GM23338 (cell line): ENCODE results near the gene RASGRP3. TPM values are rescaled to one million over a fixed set of nuclear protein-coding genes. Genes with fewer than 3 reads are reported as not detected.

Source experiments
- ATAC-seq: fragments of 200-7000 bp; cut with Tn5 transposase; 3 replicates; pipeline ENCODE4 v1.9.1; 2020
- DNase-seq: peaks from one replicate; pipeline ENCODE4 v3.0.0-alpha.2; 2015; ENCODE audit warnings: low spot score
- H2AFZ ChIP-seq: fragments of 200-600 bp; sonication (generic); 2 replicates; pipeline ENCODE4 v1.8.0; 2016; ENCODE audit warnings: antibody characterized with exemption, mild to moderate bottlenecking, moderate library complexity
- H3F3A ChIP-seq: fragments of 200-600 bp; sonication (generic); replicated peaks from 2 replicates; pipeline ENCODE4 v1.8.0; 2017; ENCODE audit warnings: antibody characterized with exemption, mixed run types, low read depth
- H3K27ac ChIP-seq: fragments of 200-600 bp; sonication (generic); 2 replicates; pipeline ENCODE4 v1.6.1; 2016; ENCODE audit warnings: low read depth
- H3K27me3 ChIP-seq: fragments of 200-600 bp; sonication (generic); 2 replicates; pipeline ENCODE4 v1.8.0; 2016; ENCODE audit warnings: mild to moderate bottlenecking, mixed run types, moderate library complexity; ENCODE audit not compliant: insufficient read depth
- H3K36me3 ChIP-seq: fragments of 200-600 bp; sonication (generic); 2 replicates; pipeline ENCODE4 v1.8.0; 2016; ENCODE audit warnings: mild to moderate bottlenecking; ENCODE audit not compliant: insufficient read depth
- H3K4me1 ChIP-seq: fragments of 200-600 bp; sonication (generic); 2 replicates; pipeline ENCODE4 v1.8.0; 2016; ENCODE audit warnings: mild to moderate bottlenecking, moderate library complexity; ENCODE audit not compliant: insufficient read depth
- H3K4me2 ChIP-seq: fragments of 200-600 bp; sonication (generic); 2 replicates; pipeline ENCODE4 v1.7.1; 2017; ENCODE audit warnings: mixed run types
- H3K4me3 ChIP-seq: fragments of 200-600 bp; sonication (generic); 2 replicates; pipeline ENCODE4 v1.6.1; 2016; ENCODE audit warnings: mixed run types
- H3K79me2 ChIP-seq: fragments of 200-600 bp; sonication (generic); replicated peaks from 2 replicates; pipeline ENCODE4 v1.8.0; 2017; ENCODE audit warnings: mild to moderate bottlenecking; ENCODE audit not compliant: insufficient read depth
- H3K9me2 ChIP-seq: fragments of 200-600 bp; sonication (generic); 2 replicates; pipeline ENCODE4 v1.8.0; 2017; ENCODE audit not compliant: insufficient read depth
- H4K20me1 ChIP-seq: fragments of 200-600 bp; sonication (generic); replicated peaks from 2 replicates; pipeline ENCODE4 v1.8.0; 2017; ENCODE audit warnings: mild to moderate bottlenecking; ENCODE audit not compliant: insufficient read depth
- H3K27ac Mint-ChIP-seq: 2 replicates; pipeline ENCODE4 v1.8.0; 2020; ENCODE audit warnings: inconsistent platforms, mild to moderate bottlenecking, moderate library complexity, mixed read lengths
- H3K27me3 Mint-ChIP-seq: 3 replicates; pipeline ENCODE4 v1.8.0; 2022; ENCODE audit warnings: low read depth, mild to moderate bottlenecking, moderate library complexity, mixed read lengths, inconsistent platforms; ENCODE audit not compliant: insufficient read depth, poor library complexity
- H3K36me3 Mint-ChIP-seq: 3 replicates; pipeline ENCODE4 v1.8.0; 2021; ENCODE audit warnings: low read depth, mild to moderate bottlenecking, inconsistent platforms, moderate library complexity, mixed read lengths
- H3K4me1 Mint-ChIP-seq: 3 replicates; pipeline ENCODE4 v1.8.0; 2020; ENCODE audit warnings: mild to moderate bottlenecking, inconsistent platforms, mixed read lengths
- H3K4me3 Mint-ChIP-seq: 3 replicates; pipeline ENCODE4 v1.8.0; 2021; ENCODE audit warnings: moderate library complexity, mild to moderate bottlenecking, inconsistent platforms, mixed read lengths
- H3K9me3 Mint-ChIP-seq: 3 replicates; pipeline ENCODE4 v1.8.0; 2020; ENCODE audit warnings: moderate library complexity, mild to moderate bottlenecking, inconsistent platforms, mixed read lengths
- CREB1 ChIP-seq: fragments of 250-450 bp; sonication (Bioruptor Pico); IDR thresholded peaks from 2 replicates; pipeline ENCODE4 v1.5.0; 2020; ENCODE audit warnings: low read depth, mild to moderate bottlenecking, moderate library complexity
- EZH2 ChIP-seq: fragments of 200-600 bp; sonication (generic); IDR thresholded peaks from one replicate; pipeline ENCODE4 v1.8.0; 2017; ENCODE audit warnings: antibody characterized with exemption, mild to moderate bottlenecking, low read depth; ENCODE audit not compliant: unreplicated experiment
- EZH2phosphoT487 ChIP-seq: fragments of 200-600 bp; sonication (generic); IDR thresholded peaks from one replicate; pipeline ENCODE4 v1.8.1; 2018; ENCODE audit warnings: antibody characterized with exemption; ENCODE audit not compliant: unreplicated experiment
- JUNB ChIP-seq: IDR thresholded peaks from one replicate; pipeline ENCODE4 v1.6.1; 2016; ENCODE audit warnings: antibody characterized with exemption; ENCODE audit not compliant: unreplicated experiment
- NANOG ChIP-seq: IDR thresholded peaks from 2 replicates; pipeline ENCODE4 v1.6.1; 2016; ENCODE audit warnings: antibody characterized with exemption, borderline replicate concordance
- POLR2AphosphoS5 ChIP-seq: IDR thresholded peaks from 2 replicates; pipeline ENCODE4 v1.6.1; 2016; ENCODE audit warnings: antibody characterized with exemption, low read depth
- REST ChIP-seq: IDR thresholded peaks from one replicate; pipeline ENCODE4 v1.6.1; 2018; ENCODE audit warnings: antibody characterized with exemption; ENCODE audit not compliant: unreplicated experiment
- STAT1 ChIP-seq: IDR thresholded peaks from one replicate; pipeline ENCODE4 v1.6.1; 2016; ENCODE audit warnings: antibody characterized with exemption; ENCODE audit not compliant: unreplicated experiment
- ZNF114 ChIP-seq: fragments of 250-450 bp; sonication (Bioruptor Pico); IDR thresholded peaks from 2 replicates; pipeline ENCODE4 v1.5.0; 2020; ENCODE audit warnings: mild to moderate bottlenecking, moderate library complexity
- ZNF331 ChIP-seq: fragments of 250-450 bp; sonication (Bioruptor Pico); IDR thresholded peaks from 2 replicates; pipeline ENCODE4 v1.5.0; 2020; ENCODE audit warnings: low read depth, mild to moderate bottlenecking, moderate library complexity
- polyA plus RNA-seq: library from polyadenylated mRNA; unstranded; fragments of >200 nt; fragmentation: Nextera tagmentation; extraction: Ambion mirVana; gene quantifications from 2 replicates; pipeline ENCODE4 v1.2.1, GENCODE V29; 2016
- total RNA-seq: library from RNA; depleted of rRNA; stranded (reverse); fragments of >200 nt; shearing (Covaris generic); gene quantifications from 2 replicates; pipeline ENCODE4 v1.2.3, GENCODE V29; 2014
- TF ChIP-seq, protein P1 (sequence below): IDR thresholded peaks from 2 replicates; pipeline ENCODE4 v1.6.1; 2016; ENCODE audit warnings: antibody characterized with exemption
- TF ChIP-seq, protein P2 (sequence below): fragments of 250-450 bp; sonication (Bioruptor Pico); IDR thresholded peaks from 2 replicates; pipeline ENCODE4 v1.5.0; 2020; ENCODE audit warnings: mild to moderate bottlenecking, moderate library complexity
- TF ChIP-seq, protein P3 (sequence below), 2 experiments: fragments of 200-600 bp in 1 of 2; sonication (generic) in 1 of 2; conservative IDR thresholded peaks; 2 replicates each; pipeline versions ENCODE4 v1.5.1 to v1.6.1; 2016 to 2017; ENCODE audit warnings: antibody characterized with exemption in 2 of 2, low read depth in 2 of 2, mild to moderate bottlenecking in 2 of 2, moderate library complexity in 1 of 2

The RASGRP3 gene
- total and polyA plus RNA-seq, 2 experiments from 2014 or later, result 0.19 to 0.69 TPM

- Histone ChIP-seq H2AFZ (no peak overlapping the region), H3F3A (no peaks in the 10 kb centered on the region), H3K36me3 (no peaks in the 10 kb centered on the region), H3K27ac (no peak overlapping the region), H3K4me3 (no peak overlapping the region), H3K4me1 (no peaks in the 10 kb centered on the region), H3K9me2 (0 out of 2 replicates have a peak, but pooled peaks cover 17% of the 10 kb centered on the region), H3K4me2 (no peak overlapping the region), H3K79me2 (no peaks in the 10 kb centered on the region), H4K20me1 (no peaks in the 10 kb centered on the region), H3K27me3 (no peaks in the 10 kb centered on the region)
- no peak for TF ChIP-seq CREB1 (CRISPR knock-in tag)
- TF ChIP-seq, protein P1, sequence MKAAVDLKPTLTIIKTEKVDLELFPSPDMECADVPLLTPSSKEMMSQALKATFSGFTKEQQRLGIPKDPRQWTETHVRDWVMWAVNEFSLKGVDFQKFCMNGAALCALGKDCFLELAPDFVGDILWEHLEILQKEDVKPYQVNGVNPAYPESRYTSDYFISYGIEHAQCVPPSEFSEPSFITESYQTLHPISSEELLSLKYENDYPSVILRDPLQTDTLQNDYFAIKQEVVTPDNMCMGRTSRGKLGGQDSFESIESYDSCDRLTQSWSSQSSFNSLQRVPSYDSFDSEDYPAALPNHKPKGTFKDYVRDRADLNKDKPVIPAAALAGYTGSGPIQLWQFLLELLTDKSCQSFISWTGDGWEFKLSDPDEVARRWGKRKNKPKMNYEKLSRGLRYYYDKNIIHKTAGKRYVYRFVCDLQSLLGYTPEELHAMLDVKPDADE, result no peak
- no peak for TF ChIP-seq STAT1
- no peak for TF ChIP-seq ZNF331
- TF ChIP-seq JUNB, result no peak
- no peak for TF ChIP-seq REST
- no peak for TF ChIP-seq NANOG
- no peak for TF ChIP-seq ZNF114 (CRISPR knock-in tag)
- TF ChIP-seq, protein P2, sequence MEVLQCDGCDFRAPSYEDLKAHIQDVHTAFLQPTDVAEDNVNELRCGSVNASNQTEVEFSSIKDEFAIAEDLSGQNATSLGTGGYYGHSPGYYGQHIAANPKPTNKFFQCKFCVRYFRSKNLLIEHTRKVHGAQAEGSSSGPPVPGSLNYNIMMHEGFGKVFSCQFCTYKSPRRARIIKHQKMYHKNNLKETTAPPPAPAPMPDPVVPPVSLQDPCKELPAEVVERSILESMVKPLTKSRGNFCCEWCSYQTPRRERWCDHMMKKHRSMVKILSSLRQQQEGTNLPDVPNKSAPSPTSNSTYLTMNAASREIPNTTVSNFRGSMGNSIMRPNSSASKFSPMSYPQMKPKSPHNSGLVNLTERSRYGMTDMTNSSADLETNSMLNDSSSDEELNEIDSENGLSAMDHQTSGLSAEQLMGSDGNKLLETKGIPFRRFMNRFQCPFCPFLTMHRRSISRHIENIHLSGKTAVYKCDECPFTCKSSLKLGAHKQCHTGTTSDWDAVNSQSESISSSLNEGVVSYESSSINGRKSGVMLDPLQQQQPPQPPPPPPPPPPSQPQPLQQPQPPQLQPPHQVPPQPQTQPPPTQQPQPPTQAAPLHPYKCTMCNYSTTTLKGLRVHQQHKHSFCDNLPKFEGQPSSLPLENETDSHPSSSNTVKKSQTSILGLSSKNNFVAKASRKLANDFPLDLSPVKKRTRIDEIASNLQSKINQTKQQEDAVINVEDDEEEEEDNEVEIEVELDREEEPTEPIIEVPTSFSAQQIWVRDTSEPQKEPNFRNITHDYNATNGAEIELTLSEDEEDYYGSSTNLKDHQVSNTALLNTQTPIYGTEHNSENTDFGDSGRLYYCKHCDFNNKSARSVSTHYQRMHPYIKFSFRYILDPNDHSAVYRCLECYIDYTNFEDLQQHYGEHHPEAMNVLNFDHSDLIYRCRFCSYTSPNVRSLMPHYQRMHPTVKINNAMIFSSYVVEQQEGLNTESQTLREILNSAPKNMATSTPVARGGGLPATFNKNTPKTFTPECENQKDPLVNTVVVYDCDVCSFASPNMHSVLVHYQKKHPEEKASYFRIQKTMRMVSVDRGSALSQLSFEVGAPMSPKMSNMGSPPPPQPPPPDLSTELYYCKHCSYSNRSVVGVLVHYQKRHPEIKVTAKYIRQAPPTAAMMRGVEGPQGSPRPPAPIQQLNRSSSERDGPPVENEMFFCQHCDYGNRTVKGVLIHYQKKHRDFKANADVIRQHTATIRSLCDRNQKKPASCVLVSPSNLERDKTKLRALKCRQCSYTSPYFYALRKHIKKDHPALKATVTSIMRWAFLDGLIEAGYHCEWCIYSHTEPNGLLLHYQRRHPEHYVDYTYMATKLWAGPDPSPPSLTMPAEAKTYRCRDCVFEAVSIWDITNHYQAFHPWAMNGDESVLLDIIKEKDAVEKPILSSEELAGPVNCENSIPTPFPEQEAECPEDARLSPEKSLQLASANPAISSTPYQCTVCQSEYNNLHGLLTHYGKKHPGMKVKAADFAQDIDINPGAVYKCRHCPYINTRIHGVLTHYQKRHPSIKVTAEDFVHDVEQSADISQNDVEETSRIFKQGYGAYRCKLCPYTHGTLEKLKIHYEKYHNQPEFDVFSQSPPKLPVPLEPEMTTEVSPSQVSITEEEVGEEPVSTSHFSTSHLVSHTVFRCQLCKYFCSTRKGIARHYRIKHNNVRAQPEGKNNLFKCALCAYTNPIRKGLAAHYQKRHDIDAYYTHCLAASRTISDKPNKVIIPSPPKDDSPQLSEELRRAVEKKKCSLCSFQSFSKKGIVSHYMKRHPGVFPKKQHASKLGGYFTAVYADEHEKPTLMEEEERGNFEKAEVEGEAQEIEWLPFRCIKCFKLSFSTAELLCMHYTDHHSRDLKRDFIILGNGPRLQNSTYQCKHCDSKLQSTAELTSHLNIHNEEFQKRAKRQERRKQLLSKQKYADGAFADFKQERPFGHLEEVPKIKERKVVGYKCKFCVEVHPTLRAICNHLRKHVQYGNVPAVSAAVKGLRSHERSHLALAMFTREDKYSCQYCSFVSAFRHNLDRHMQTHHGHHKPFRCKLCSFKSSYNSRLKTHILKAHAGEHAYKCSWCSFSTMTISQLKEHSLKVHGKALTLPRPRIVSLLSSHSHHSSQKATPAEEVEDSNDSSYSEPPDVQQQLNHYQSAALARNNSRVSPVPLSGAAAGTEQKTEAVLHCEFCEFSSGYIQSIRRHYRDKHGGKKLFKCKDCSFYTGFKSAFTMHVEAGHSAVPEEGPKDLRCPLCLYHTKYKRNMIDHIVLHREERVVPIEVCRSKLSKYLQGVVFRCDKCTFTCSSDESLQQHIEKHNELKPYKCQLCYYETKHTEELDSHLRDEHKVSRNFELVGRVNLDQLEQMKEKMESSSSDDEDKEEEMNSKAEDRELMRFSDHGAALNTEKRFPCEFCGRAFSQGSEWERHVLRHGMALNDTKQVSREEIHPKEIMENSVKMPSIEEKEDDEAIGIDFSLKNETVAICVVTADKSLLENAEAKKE (CRISPR knock-in tag), result no peak
- no peak for TF ChIP-seq EZH2phosphoT487
- TF ChIP-seq EZH2, result no peak
- TF ChIP-seq, protein P3, sequence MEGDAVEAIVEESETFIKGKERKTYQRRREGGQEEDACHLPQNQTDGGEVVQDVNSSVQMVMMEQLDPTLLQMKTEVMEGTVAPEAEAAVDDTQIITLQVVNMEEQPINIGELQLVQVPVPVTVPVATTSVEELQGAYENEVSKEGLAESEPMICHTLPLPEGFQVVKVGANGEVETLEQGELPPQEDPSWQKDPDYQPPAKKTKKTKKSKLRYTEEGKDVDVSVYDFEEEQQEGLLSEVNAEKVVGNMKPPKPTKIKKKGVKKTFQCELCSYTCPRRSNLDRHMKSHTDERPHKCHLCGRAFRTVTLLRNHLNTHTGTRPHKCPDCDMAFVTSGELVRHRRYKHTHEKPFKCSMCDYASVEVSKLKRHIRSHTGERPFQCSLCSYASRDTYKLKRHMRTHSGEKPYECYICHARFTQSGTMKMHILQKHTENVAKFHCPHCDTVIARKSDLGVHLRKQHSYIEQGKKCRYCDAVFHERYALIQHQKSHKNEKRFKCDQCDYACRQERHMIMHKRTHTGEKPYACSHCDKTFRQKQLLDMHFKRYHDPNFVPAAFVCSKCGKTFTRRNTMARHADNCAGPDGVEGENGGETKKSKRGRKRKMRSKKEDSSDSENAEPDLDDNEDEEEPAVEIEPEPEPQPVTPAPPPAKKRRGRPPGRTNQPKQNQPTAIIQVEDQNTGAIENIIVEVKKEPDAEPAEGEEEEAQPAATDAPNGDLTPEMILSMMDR (conservative IDR thresholded peaks at IDR 0.05; ENCODE audit: low read depth in 2 of 2), result no peak
- no peak for TF ChIP-seq POLR2AphosphoS5
- no peaks in the 10 kb centered on the region for H3K9me3 Mint-ChIP-seq
- no peaks in the 10 kb centered on the region for H3K36me3 Mint-ChIP-seq
- H3K27ac Mint-ChIP-seq, result no peak overlapping the region
- DNase-seq, result no peak
- H3K4me3 Mint-ChIP-seq, result no peak overlapping the region
- no peaks in the 10 kb centered on the region; the same call in 1 of the 3 replicates for H3K4me1 Mint-ChIP-seq
- peaks cover 2% of the 10 kb centered on the region for H3K27me3 Mint-ChIP-seq
- ATAC-seq, result no peak
Observed at GRCh38 chr2:33509908-33510585, 33.6 kb downstream of the RASGRP3 start.
